GM19240 (cell line): ENCODE results near the gene CT47C1.
A peak's percentile ranks its signal among the peaks of the same experiment; 100 is the strongest.
"Not testable (repeated sequence)": the region's sequence is repeated elsewhere in the genome, so short reads cannot be mapped to it uniquely, and the experiment has no call there.

Experiments
- DNase-seq: peaks from one replicate; pipeline ENCODE4 v3.0.0; 2011; ENCODE audit warnings: low spot score; ENCODE audit not compliant: insufficient read length

CT47C1 gene

GRCh38 chrX:119072744-119073143, at the start of gene CT47C1:
TSS of gene CT47C1 (plus strand) at chrX:119072993. CDS start at chrX:119073226, 233 bp downstream.
- no peak for DNase-seq

GRCh38 chrX:119025900-119026299, 46.9 kb upstream of the CT47C1 start:
- no peak for DNase-seq

DNA sequence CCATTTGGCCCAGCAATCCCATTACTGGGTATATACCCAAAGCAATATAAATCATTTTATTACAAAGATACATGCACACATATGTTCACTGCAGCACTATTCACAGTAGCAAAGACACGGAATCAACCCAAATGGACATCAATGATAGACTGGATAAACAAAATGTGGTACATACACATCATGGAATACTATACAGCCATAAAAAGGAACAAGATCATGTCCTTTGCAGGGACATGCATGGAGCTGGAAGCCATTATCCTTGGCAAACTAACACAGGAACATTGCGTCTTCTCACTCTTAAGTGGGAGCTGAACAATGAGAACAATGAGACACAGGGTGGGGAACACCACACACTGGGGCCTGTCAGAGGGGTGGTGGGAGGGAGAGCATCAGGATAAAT, 46.4 kb upstream of the CT47C1 start:
- DNase-seq = not testable (repeated sequence)

DNA sequence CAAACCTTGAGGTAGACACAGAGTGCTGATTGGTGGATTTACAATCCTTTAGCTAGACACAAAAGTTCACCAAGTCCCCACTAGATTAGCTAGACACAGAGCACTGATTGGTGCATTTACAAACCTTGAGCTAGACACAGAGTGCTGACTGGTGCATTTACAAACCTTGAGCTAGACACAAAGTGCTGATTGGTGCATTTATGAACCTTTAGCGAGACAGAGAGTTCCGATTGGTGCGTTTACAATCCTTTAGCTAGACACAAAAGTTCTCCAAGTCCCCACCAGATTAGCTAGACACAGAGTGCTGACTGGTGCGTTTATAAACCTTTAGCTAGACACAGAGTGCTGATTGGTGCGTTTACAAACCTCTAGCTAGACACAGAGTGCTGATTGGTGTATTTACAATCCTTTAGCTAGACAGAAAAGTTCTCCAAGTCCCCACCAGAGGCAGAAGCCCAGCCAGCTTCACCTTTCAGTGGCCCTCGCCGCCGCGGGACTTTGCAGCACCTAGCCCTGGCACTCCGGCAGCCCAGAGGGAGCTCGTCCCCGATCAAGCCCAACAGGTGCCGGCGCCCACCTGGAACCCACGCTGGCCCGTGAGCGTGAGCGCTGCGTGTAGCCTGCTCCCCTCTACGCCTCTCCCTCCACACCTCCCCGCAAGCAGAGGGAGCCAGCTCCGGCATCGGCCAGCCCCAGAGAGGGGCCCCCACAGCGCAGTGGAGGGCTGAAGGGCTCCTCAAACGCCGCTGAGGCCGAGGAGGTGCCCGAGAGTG, 44.6 kb upstream of the CT47C1 start:
- DNase-seq = not testable (repeated sequence)

GRCh38 chrX:119028733-119029330, 44.0 kb upstream of the CT47C1 start:
- no peak for DNase-seq

GRCh38 chrX:119029656-119030055, 43.1 kb upstream of the CT47C1 start:
- not testable (repeated sequence) for DNase-seq

GRCh38 chrX:119030990-119031389, 41.8 kb upstream of the CT47C1 start:
- DNase-seq = no peak

- no peak for DNase-seq
Measured at GRCh38 chrX:119036107-119037029, 36.4 kb upstream of the CT47C1 start.

DNA sequence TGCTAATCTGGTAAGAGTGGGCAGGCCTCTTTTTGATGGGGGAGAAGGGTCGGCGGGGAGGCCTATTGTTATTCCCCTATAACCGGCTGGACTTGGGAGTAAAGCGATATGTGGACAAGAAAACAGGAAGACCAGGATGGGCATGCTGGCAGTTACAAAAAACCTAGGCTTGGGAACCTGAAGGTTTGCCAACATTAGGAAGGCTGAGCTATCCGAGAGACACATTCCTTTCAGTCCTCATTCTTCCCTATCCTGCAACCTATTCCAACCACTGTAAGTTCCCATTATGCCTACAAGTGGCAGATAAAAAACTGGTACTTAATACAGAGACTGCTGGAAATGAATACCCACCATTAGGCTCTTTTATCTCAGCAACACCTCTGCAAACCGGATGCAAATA, 32.4 kb upstream of the CT47C1 start:
- no peak for DNase-seq

GRCh38 chrX:119041175-119041574, 31.6 kb upstream of the CT47C1 start:
- DNase-seq = no peak

DNA sequence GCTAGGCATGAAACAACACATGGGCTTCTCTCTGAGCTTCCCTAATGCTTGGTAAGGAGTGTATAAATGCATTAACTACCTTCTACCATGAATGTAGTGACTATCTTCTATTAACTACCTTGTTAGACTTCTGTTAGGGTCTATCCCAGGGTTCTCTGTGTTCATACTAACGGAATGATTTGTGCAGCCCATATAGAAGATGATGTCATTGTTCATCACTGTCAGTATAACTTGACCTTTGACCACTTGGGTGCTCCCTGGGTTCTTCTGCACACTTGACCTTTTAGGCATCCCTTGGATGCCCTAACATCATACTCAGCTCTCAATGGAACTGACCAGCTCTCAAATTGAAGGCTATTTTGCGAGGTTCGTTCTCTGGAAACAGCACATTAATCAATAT, 30.8 kb upstream of the CT47C1 start:
- no peak for DNase-seq

DNA sequence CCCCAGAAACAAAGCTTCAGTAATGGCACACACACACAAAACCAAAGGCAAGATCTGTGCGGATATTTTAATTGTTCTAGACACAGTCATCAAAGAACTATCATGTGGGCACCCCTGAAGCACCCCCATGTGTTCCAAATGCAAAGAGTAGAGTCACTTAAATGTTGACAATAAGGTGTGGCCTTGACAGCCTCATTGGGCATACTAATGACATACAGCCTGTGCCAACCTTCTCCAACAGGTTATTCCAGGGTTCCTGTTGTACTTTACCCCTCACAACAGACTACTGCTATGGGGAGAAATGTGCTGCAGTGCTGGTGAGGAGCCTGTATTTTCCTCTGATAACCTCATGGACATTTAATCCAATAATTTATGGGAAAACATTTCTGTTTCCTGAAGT, 29.8 kb upstream of the CT47C1 start:
- no peak for DNase-seq

GRCh38 chrX:119045884-119046283, 26.9 kb upstream of the CT47C1 start:
- no peak for DNase-seq

DNA sequence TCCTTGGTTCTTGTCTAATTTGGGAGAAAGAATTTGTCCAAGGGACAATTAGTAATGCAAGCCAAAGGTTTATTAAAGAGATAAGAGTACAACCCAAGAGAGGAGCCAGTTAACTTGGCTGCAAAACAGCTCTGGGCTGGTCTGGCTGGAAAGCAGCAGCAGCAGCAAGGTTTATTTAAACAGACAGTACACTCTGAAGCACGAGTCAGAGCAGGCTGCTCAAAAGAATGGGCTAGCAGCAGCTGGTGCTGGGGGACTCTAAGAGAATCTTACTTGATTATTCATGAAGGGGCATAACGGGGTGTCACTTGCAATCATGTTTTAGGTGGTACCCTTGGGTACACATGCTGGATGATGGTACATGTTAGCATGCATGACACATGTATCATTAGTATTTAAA, 17.1 kb upstream of the CT47C1 start:
- no peak for DNase-seq

DNA sequence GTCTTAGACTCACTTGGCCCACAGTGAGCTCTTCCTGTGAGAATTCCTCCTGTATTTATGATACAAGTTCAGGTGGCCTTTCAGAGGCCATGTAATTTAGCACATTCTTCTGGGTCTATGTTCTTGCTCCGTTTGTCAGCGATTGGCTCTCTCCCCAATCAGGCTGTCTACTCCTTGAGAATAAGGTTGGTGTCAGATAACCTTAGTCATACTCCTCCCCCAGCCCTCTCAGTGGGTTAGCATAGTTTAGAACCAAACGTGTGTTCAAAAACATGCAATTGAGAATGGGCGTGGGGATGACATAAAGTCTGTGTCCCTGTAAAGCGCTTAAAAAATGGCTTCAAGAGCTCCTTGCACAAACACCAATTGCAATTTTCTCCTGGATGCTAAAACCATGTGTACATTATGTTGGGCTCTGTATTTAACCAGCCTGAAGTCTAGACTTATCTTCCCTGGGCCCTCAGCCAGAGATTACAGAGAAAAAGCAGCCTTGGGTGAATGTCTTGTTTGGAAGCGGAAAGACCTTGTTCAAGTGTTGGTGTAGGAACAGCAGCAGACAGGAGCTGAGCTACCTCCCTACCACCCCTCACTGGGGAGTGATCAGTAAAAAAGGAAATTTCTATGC, 9.9 kb upstream of the CT47C1 start:
- no peak for DNase-seq

GRCh38 chrX:119063428-119063827, 9.4 kb upstream of the CT47C1 start:
- no peak for DNase-seq

DNA sequence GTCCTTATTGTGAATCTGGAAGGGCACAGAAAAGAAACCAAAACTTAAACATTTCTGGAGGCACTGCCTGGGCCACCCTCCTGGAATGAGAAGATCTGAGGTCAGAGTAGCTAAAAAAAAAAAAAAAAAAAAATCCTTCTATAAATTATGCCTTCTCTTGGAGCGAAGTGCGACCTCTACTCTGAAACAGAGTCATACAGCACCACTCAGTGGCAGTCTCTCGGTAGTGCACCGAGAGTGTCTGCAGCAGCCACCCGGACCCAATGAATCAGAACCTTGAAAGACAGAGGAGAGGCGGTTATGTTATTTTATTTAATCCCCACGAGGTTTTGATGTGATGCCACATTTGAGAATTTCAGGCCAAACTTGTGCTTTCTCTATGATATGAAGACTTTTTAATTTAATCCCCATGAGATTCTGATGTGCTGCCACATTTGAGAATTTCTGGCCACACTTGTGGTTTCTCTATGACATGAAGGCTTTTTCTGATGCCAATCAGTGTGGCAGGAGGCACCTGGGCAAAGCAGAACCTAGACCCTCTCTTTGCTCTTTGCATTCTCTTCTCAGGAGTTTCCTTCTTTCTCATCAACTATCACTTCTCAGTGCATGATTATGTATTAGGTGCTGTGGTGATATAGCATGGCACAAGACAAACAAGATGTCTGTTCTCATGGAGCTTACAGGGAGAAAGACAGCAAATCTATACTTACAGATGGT, 5.6 kb upstream of the CT47C1 start:
- DNase-seq = peak; percentile 17

DNA sequence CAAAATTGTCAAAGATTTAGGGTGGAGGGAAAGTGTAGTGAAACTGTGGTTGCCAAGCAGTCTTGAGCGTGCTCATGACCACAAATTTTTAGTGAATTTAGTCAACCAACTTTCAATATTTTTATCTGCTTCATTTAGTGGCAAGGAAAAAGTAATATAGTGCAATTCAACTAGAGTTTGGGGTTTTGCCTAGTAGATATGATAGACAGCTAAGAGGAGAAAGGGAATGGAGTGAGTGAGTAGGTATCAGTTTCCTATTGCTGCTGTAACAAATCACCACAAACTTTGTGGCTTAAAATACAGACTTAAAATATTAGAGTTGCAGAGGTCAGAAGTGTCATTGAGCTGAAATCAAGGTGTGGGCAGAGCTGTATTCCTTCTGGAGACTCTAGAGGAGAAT, 3.7 kb upstream of the CT47C1 start:
- DNase-seq = no peak

- no peak for DNase-seq
Measured at GRCh38 chrX:119069762-119070161, 3.0 kb upstream of the CT47C1 start.

DNA sequence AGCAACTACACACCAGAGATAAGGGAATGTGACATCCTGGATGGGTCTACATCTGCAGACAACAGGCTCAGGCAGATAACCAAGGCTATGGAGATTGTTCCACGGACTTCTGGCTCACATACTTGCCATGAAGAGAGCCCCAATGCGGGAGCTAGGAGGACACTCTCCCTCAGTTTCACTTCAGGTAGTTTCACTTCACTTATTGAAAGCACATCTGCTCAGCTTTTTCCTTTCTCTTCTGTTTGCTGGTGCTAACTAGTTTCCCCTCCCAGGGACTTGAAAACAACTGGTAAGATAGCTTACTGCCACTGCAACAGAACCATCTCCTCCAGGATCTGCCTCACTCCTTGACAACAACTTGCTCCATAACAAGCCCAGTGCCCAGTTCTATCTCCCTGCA, 1.4 kb upstream of the CT47C1 start:
- DNase-seq = no peak
